HCT116 (cell line): ENCODE data around the gene CLASP1.

Source experiments
- ATF3 ChIP-seq: IDR thresholded peaks from 2 replicates; pipeline ENCODE4 v1.6.1; 2012
- CTCF ChIP-seq, 3 experiments: fragments of 200-600 bp in 1 of 3; sonication (generic) in 1 of 3; IDR thresholded peaks in 2 of 3; conservative IDR thresholded peaks in 1 of 3; 2 replicates each; pipeline ENCODE4 v1.5.1; 2012 to 2017; ENCODE audit warnings: low read depth in 2 of 3, low read length in 2 of 3, antibody characterized with exemption in 1 of 3, borderline replicate concordance in 1 of 3, control low read depth in 1 of 3, mild to moderate bottlenecking in 1 of 3, mixed read lengths in 1 of 3, mixed run types in 1 of 3, moderate library complexity in 1 of 3; ENCODE audit not compliant: insufficient read depth in 1 of 3
- ELF1 ChIP-seq: IDR thresholded peaks from 2 replicates; pipeline ENCODE4 v1.6.1; 2012; ENCODE audit warnings: low read depth, borderline replicate concordance
- EZH2phosphoT487 ChIP-seq: fragments of 200-600 bp; IDR thresholded peaks from 2 replicates; pipeline ENCODE4 v1.6.1; 2018; ENCODE audit warnings: antibody characterized with exemption, borderline replicate concordance
- POLR2AphosphoS5 ChIP-seq: IDR thresholded peaks from 2 replicates; pipeline ENCODE4 v1.6.1; 2011; ENCODE audit warnings: mild to moderate bottlenecking, low read depth, low read length, moderate library complexity
- RAD21 ChIP-seq: IDR thresholded peaks from 2 replicates; pipeline ENCODE4 v1.6.1; 2012; ENCODE audit warnings: low read depth, mild to moderate bottlenecking
- REST ChIP-seq: IDR thresholded peaks from 2 replicates; pipeline ENCODE4 v1.6.1; 2012; ENCODE audit warnings: low read depth

GRCh38 chr2:121498731-121499130 is 150.5 kb downstream of the CLASP1 start:
- TF ChIP-seq EZH2phosphoT487: no peak
- no peak for TF ChIP-seq CTCF (IDR thresholded peaks at IDR 0.05 in 2 of 3, conservative IDR thresholded peaks at IDR 0.05 in 1 of 3; ENCODE audit: borderline replicate concordance in 1 of 3, insufficient read depth in 1 of 3, low read depth in 2 of 3, low read length in 2 of 3)
- no peak for TF ChIP-seq ATF3
- TF ChIP-seq RAD21: no peak
- no peak for TF ChIP-seq POLR2AphosphoS5
- no peak for TF ChIP-seq ELF1
- no peak for TF ChIP-seq REST
